Measurements from ENCODE around the gene PHF12. TPM values are rescaled to one million over a fixed set of nuclear protein-coding genes. Genes with fewer than 3 reads are reported as not detected.

The PHF12 gene
- total and polyA plus RNA-seq, 11 donors, result 8.2 to 31.2 (median 20.9) TPM

GRCh38 chr17:28982131-28982793, 30.9 kb upstream of the PHF12 start:
- H3K4me1 ChIP-seq, result peaks cover 0 to 27% (median 14%) of the 10 kb centered on the region in 12 donors
- ATAC-seq, result peak; percentile 34 to 91 (median 63)
- peak in 2 of 5 donors; percentile 37 to 41 for DNase-seq
- intact Hi-C loops (cut with DNase I), result no loop called here
- TF ChIP-seq, protein P1, sequence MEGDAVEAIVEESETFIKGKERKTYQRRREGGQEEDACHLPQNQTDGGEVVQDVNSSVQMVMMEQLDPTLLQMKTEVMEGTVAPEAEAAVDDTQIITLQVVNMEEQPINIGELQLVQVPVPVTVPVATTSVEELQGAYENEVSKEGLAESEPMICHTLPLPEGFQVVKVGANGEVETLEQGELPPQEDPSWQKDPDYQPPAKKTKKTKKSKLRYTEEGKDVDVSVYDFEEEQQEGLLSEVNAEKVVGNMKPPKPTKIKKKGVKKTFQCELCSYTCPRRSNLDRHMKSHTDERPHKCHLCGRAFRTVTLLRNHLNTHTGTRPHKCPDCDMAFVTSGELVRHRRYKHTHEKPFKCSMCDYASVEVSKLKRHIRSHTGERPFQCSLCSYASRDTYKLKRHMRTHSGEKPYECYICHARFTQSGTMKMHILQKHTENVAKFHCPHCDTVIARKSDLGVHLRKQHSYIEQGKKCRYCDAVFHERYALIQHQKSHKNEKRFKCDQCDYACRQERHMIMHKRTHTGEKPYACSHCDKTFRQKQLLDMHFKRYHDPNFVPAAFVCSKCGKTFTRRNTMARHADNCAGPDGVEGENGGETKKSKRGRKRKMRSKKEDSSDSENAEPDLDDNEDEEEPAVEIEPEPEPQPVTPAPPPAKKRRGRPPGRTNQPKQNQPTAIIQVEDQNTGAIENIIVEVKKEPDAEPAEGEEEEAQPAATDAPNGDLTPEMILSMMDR (IDR thresholded peaks at IDR 0.05), result no peak
- TF ChIP-seq POLR2A (IDR thresholded peaks at IDR 0.05), result no peak
- H3K9me3 ChIP-seq, result no peaks in the 10 kb centered on the region
- no peak overlapping the region for H3K4me3 ChIP-seq
- H3K36me3 ChIP-seq, result no peaks in the 10 kb centered on the region
- peak overlapping the region in 8 of 12 donors; percentile 9 to 82 (median 70) for H3K27ac ChIP-seq
- 55 to 61% (median 58%) methylated on average over 11 of the region's 11 CpGs for WGBS, 4 donors
- peaks cover 0 to 13% (median 0%) of the 10 kb centered on the region in 9 donors for H3K27me3 ChIP-seq

DNA sequence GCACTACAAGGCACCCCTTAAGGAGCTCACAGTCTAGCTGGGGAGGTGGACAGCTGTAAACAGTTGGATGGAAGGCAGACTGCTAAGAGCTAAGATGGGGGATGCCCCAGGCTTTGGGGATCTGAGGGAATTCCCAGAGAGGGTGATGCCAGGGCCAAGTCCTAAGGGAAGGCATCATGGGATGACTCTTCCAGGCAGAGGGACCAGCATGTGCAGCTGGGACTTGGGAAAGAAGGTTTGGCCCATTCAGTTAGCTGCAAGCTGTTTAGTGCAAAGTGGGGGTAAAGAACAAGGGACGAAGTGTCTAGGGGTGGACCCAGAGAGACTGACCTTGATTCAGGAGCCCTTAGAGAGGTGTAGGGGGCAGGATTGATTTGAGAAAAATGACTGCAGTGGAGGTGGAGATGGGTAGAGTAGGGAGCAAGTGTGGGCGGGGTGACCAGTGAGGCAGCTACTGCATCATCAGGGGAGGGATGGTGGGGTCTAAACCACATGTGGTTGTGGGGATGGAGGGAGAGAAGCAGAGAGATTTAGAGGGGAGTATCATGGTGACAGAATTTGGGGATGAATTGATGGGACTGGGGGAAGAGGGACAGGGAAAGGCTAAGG, 27.1 kb upstream of the PHF12 start:
- intact Hi-C loops (cut with DNase I), result loop anchor here in 1 of 10 donors (10.0 kb wide), 1 partner anchor 306 kb away; no protein-coding TSS in a partner anchor

DNA sequence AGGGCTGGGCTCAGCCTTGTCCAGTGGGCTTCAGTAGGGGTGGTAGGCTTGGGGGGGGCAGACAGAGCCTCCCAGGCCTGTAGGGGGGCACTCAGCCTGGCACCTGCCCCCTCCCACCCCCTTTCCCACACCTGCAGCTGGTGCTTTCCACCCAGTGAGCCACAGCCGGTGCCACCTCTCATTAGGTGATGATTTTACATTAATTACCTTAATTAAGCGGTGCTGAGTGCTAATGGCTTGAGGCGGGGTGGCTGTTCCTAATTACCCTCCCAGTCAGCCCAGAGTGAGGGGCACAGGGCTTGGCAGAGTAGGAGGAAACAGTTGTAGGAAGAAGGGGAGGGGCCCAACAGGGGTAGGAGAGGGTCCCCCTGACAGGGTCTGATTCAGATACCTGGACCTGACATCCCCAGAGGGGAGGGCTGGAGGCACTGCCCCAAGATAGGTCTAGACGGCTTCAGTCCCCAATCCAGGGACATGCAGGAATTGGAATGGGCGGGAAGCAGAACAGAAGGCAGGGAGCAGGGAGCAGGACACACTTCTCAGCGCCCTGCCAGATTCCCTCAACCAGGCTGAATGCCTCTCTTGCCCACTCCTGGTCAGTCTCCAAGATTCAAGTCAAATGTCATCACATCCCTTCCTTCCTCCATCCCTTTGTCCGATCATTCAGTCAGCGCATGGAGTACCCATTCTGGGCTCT, 26.5 kb upstream of the PHF12 start:
- H3K9me3 ChIP-seq, result no peaks in the 10 kb centered on the region
- H3K36me3 ChIP-seq, result no peaks in the 10 kb centered on the region
- intact Hi-C loops (cut with DNase I), result loop anchor here in 1 of 10 donors (10.0 kb wide), 1 partner anchor 307 kb away; no protein-coding TSS in a partner anchor
- H3K27me3 ChIP-seq, result no peaks in the 10 kb centered on the region
- H3K27ac ChIP-seq, result no peak overlapping the region
- peaks cover 2 to 36% (median 25%) of the 10 kb centered on the region in 12 donors for H3K4me1 ChIP-seq
- TF ChIP-seq, protein P1 (IDR thresholded peaks at IDR 0.05), result no peak
- no peak for TF ChIP-seq POLR2A (IDR thresholded peaks at IDR 0.05)
- H3K4me3 ChIP-seq, result no peak overlapping the region
- WGBS, 4 donors, result 81 to 87% (median 83%) methylated on average over 8 of the region's 8 CpGs
- DNase-seq, result no peak
- no peak for ATAC-seq

More for the DNA sequence above, 27.1 kb upstream of the PHF12 start:
- WGBS, 4 donors, result 90 to 98% (median 95%) methylated on average over 2 of the region's 2 CpGs
- Histone ChIP-seq H3K36me3 (no peaks in the 10 kb centered on the region), H3K4me3 (no peak overlapping the region), H3K4me1 (peaks cover 2 to 37% (median 24%) of the 10 kb centered on the region in 12 donors), H3K27ac (no peak overlapping the region), H3K27me3 (no peaks in the 10 kb centered on the region), H3K9me3 (no peaks in the 10 kb centered on the region)
- DNase-seq (no peak), ATAC-seq (no peak)
- TF ChIP-seq, protein P1 (IDR thresholded peaks at IDR 0.05), result no peak
- no peak for TF ChIP-seq POLR2A (IDR thresholded peaks at IDR 0.05)

GRCh38 chr17:28975646-28976045, 24.3 kb upstream of the PHF12 start:
- intact Hi-C loops (cut with DNase I), result loop anchor here in 1 of 10 donors (10.0 kb wide), 1 partner anchor 309 kb away; no protein-coding TSS in a partner anchor
- Histone ChIP-seq H3K4me3 (no peak overlapping the region), H3K4me1 (peaks cover 2 to 44% (median 24%) of the 10 kb centered on the region in 12 donors), H3K9me3 (no peaks in the 10 kb centered on the region), H3K36me3 (no peaks in the 10 kb centered on the region), H3K27me3 (no peaks in the 10 kb centered on the region), H3K27ac (peak overlapping the region in 1 of 12 donors; percentile 78)
- no peak for ATAC-seq
- DNase-seq, result peak in 1 of 5 donors; percentile 59
- TF ChIP-seq POLR2A (IDR thresholded peaks at IDR 0.05), result no peak
- TF ChIP-seq, protein P1 (IDR thresholded peaks at IDR 0.05), result no peak
- WGBS, 4 donors, result 61 to 70% (median 67%) methylated on average over 5 of the region's 5 CpGs
